ENCODE data around the gene C5orf22.
"Not testable (repeated sequence)": the region's sequence is repeated elsewhere in the genome, so short reads cannot be mapped to it uniquely, and the experiment has no call there.

The C5orf22 gene

DNA sequence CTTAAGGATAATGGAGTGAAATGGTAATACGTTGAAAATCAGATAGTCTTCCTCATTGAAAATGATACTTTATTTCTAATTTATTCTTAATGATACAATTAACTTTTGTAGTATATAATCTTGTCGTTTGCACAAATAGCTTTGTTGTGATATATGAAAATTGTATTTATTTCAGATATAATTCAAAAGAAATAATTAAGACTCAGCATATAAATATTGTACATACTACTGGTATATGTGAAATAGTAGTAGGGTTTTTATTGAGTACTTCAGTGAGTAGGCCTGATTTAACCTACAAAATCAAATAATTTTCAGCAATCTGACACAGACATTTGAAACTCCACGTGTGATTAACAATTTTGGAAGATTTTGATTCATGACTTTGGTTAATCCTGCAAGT lies 4.8 kb downstream of the C5orf22 start:
- no peak for TF ChIP-seq POLR2A (IDR thresholded peaks at IDR 0.05; ENCODE audit: extremely low read depth, insufficient read length)
- TF ChIP-seq, protein P1, sequence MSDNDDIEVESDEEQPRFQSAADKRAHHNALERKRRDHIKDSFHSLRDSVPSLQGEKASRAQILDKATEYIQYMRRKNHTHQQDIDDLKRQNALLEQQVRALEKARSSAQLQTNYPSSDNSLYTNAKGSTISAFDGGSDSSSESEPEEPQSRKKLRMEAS (IDR thresholded peaks at IDR 0.05; ENCODE audit: low read depth, low read length): no peak
- no peak for TF ChIP-seq MYC (IDR thresholded peaks at IDR 0.05; ENCODE audit: low read depth, low read length)
- TF ChIP-seq, protein P2, sequence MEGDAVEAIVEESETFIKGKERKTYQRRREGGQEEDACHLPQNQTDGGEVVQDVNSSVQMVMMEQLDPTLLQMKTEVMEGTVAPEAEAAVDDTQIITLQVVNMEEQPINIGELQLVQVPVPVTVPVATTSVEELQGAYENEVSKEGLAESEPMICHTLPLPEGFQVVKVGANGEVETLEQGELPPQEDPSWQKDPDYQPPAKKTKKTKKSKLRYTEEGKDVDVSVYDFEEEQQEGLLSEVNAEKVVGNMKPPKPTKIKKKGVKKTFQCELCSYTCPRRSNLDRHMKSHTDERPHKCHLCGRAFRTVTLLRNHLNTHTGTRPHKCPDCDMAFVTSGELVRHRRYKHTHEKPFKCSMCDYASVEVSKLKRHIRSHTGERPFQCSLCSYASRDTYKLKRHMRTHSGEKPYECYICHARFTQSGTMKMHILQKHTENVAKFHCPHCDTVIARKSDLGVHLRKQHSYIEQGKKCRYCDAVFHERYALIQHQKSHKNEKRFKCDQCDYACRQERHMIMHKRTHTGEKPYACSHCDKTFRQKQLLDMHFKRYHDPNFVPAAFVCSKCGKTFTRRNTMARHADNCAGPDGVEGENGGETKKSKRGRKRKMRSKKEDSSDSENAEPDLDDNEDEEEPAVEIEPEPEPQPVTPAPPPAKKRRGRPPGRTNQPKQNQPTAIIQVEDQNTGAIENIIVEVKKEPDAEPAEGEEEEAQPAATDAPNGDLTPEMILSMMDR (IDR thresholded peaks at IDR 0.05; ENCODE audit: low read depth, low read length): no peak
- no peak overlapping the region for H3K4me3 ChIP-seq (ENCODE audit: low read depth, low read length)
- DNase-seq (ENCODE audit: low read depth): no peak

DNA sequence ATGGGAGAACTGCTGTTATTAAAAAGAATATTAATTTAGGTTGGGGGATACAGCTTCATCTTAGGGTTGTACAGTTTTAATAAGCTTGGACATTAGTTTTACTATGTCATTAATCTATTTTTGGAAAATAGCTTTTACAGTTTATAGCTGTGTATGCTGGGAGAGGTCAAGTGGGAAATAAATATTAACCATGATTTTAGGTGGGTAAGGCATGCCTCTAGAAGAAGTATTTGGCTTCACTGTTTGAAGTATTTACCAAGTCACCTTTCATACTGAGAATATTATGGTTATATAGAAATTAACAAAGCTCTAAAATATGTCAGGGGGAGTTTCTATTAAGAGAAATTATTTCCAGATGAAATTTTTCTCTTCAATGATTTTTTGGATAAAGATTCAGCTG lies 5.2 kb downstream of the C5orf22 start:
- no peak for DNase-seq (ENCODE audit: low read depth)
- TF ChIP-seq, protein P2 (IDR thresholded peaks at IDR 0.05; ENCODE audit: low read depth, low read length): no peak
- TF ChIP-seq MYC (IDR thresholded peaks at IDR 0.05; ENCODE audit: low read depth, low read length) (no peak), POLR2A (IDR thresholded peaks at IDR 0.05; ENCODE audit: extremely low read depth, insufficient read length) (no peak)
- TF ChIP-seq, protein P1 (IDR thresholded peaks at IDR 0.05; ENCODE audit: low read depth, low read length): no peak
- H3K4me3 ChIP-seq (ENCODE audit: low read depth, low read length): no peak overlapping the region

DNA sequence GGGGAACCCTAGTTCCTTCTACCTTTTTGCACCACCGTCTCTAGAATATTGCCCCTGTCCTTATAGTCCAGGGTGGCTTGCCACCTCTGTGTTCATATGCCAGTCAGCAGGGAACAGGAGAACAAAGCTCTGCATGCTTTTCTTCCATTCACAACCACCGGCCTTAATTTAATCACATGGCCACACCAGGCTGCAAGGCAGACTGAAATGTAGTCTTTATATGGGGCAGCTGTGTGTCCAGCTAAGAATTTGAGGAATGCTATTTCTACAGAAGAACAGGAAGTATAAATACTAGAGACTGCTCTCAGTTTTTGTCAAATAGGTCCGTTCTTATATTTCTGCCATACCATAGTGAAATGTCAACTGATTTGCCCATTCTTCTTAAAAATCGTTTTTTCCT lies 5.8 kb downstream of the C5orf22 start:
- DNase-seq (ENCODE audit: low read depth): no peak
- no peak for TF ChIP-seq MYC (IDR thresholded peaks at IDR 0.05; ENCODE audit: low read depth, low read length)
- TF ChIP-seq, protein P1 (IDR thresholded peaks at IDR 0.05; ENCODE audit: low read depth, low read length): no peak
- TF ChIP-seq POLR2A (IDR thresholded peaks at IDR 0.05; ENCODE audit: extremely low read depth, insufficient read length): no peak
- TF ChIP-seq, protein P2 (IDR thresholded peaks at IDR 0.05; ENCODE audit: low read depth, low read length): no peak

DNA sequence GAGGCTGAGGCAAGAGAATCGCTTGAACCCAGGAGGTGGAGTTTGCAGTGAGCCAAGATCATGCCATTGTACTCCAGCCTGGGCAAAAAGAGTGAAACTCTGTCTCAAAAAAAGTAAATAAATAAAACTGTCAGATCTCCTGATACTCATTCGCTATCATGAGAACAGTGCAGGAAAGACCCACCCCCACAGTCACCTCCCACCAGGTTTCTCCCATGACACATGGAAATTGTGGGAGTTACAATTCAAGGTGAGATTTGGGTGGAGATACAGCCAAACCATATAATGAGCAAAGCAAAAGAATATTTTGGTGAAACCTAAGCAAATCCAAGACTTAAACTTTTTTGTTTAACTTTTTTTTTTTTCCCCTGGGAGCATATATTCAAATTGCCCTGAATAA lies 17.0 kb downstream of the C5orf22 start:
- not testable (repeated sequence) for H3K4me3 ChIP-seq (ENCODE audit: low read depth, low read length); DNase-seq (ENCODE audit: low read depth)

More for the DNA sequence above, 5.8 kb downstream of the C5orf22 start:
- H3K4me3 ChIP-seq (ENCODE audit: low read depth, low read length): no peak overlapping the region

DNA sequence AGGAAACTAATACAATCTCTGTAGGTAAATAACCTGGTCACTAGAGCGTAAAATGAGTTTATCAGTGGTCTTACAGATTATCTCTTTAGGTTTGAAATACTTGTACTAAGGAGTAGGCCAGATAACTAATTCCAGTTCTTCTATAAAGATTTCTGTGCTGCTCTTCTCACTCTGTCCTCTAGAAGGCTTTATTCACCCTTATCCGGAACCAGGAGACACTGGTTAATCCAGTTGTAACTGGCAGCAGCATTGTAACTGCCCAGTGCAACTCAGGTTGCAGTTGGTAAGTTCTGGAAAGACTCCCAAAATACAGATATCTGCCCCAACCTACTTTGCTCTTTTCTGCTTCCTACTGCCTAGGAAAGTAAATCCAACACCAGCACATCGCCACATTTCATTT lies 19.8 kb downstream of the C5orf22 start:
- H3K4me3 ChIP-seq (ENCODE audit: low read depth, low read length): no peak overlapping the region
- no peak for DNase-seq (ENCODE audit: low read depth)
- TF ChIP-seq, protein P1 (IDR thresholded peaks at IDR 0.05; ENCODE audit: low read depth, low read length): no peak
- TF ChIP-seq, protein P2 (IDR thresholded peaks at IDR 0.05; ENCODE audit: low read depth, low read length): no peak

DNA sequence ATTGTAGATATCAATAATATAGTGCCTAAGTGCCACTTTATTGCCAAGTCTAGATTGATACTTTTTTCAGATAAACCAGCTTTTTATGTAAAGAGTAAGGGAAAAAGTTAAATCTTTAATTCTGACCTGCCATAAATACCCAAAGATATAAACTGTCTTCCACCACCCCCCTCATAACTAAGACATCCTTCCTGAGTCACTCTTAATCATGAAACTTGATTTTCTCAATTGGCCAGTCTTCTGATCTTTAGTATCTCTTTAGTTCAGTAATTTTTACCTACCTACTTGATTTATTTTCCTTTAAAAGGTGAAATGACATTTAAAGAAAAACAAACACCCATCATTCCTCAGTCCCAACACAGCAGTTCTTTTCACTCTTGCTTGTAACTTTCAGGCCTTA lies 21.8 kb downstream of the C5orf22 start:
- H3K4me3 ChIP-seq (ENCODE audit: low read depth, low read length): no peak overlapping the region
- TF ChIP-seq, protein P1 (IDR thresholded peaks at IDR 0.05; ENCODE audit: low read depth, low read length): no peak
- TF ChIP-seq MYC (IDR thresholded peaks at IDR 0.05; ENCODE audit: low read depth, low read length): no peak
- no peak for TF ChIP-seq POLR2A (IDR thresholded peaks at IDR 0.05; ENCODE audit: extremely low read depth, insufficient read length)
- TF ChIP-seq, protein P2 (IDR thresholded peaks at IDR 0.05; ENCODE audit: low read depth, low read length): no peak
- DNase-seq (ENCODE audit: low read depth): no peak
